ENCODE measurements around the gene CAPN10.
A peak's percentile ranks its signal among the peaks of the same experiment; 100 is the strongest.

Gene CAPN10

GRCh38 chr2:240586919-240587800, 626 bp downstream of the CAPN10 start:
- Histone ChIP-seq H3K27me3 (ENCODE audit: control insufficient read depth, insufficient read depth, low read length) (no peaks in the 10 kb centered on the region), H3K79me2 (peaks cover 53% of the 10 kb centered on the region), H2AFZ (peak overlapping the region; percentile 84), H3K27ac (no peak overlapping the region), H3K9me3 (ENCODE audit: control insufficient read depth, low read length) (no peaks in the 10 kb centered on the region), H3K36me3 (ENCODE audit: control insufficient read depth, insufficient read depth, low read length) (no peaks in the 10 kb centered on the region), H3K4me1 (peaks cover 18% of the 10 kb centered on the region), H3K4me2 (ENCODE audit: low read length) (peak overlapping the region; percentile 75), H3K9ac (peak overlapping the region; percentile 9), H3K4me3 (ENCODE audit: low read depth, low read length) (peak overlapping the region; percentile 83)
- no peak for TF ChIP-seq CTCF (IDR thresholded peaks at IDR 0.05)

- Histone ChIP-seq H3K79me2 (peaks cover 48% of the 10 kb centered on the region), H3K36me3 (ENCODE audit: control insufficient read depth, insufficient read depth, low read length) (no peaks in the 10 kb centered on the region), H3K27me3 (ENCODE audit: control insufficient read depth, insufficient read depth, low read length) (no peaks in the 10 kb centered on the region), H2AFZ (no peak overlapping the region), H3K9me3 (ENCODE audit: control insufficient read depth, low read length) (no peaks in the 10 kb centered on the region), H3K27ac (no peak overlapping the region), H3K4me1 (peaks cover 18% of the 10 kb centered on the region), H3K4me3 (ENCODE audit: low read depth, low read length) (peak overlapping the region; percentile 83), H3K9ac (no peak overlapping the region), H3K4me2 (ENCODE audit: low read length) (peak overlapping the region; percentile 75)
- no peak for TF ChIP-seq CTCF (IDR thresholded peaks at IDR 0.05)
Measured at GRCh38 chr2:240588006-240588655, 1.6 kb downstream of the CAPN10 start.

GRCh38 chr2:240588669-240589068, 2.1 kb downstream of the CAPN10 start:
- no peak overlapping the region for H3K4me3 ChIP-seq (ENCODE audit: low read depth, low read length)
- no peak overlapping the region for H3K27ac ChIP-seq
- no peaks in the 10 kb centered on the region for H3K9me3 ChIP-seq (ENCODE audit: control insufficient read depth, low read length)
- no peaks in the 10 kb centered on the region for H3K27me3 ChIP-seq (ENCODE audit: control insufficient read depth, insufficient read depth, low read length)
- H3K36me3 ChIP-seq (ENCODE audit: control insufficient read depth, insufficient read depth, low read length), result no peaks in the 10 kb centered on the region
- H3K4me2 ChIP-seq (ENCODE audit: low read length), result no peak overlapping the region
- no peak overlapping the region for H3K9ac ChIP-seq
- TF ChIP-seq CTCF (IDR thresholded peaks at IDR 0.05), result no peak
- H2AFZ ChIP-seq, result no peak overlapping the region
- peaks cover 47% of the 10 kb centered on the region for H3K79me2 ChIP-seq
- peaks cover 18% of the 10 kb centered on the region for H3K4me1 ChIP-seq

GRCh38 chr2:240589375-240589774, 2.8 kb downstream of the CAPN10 start:
- no peak overlapping the region for H3K27ac ChIP-seq
- H3K9ac ChIP-seq, result no peak overlapping the region
- no peaks in the 10 kb centered on the region for H3K36me3 ChIP-seq (ENCODE audit: control insufficient read depth, insufficient read depth, low read length)
- H3K4me2 ChIP-seq (ENCODE audit: low read length), result no peak overlapping the region
- peaks cover 40% of the 10 kb centered on the region for H3K79me2 ChIP-seq
- no peaks in the 10 kb centered on the region for H3K9me3 ChIP-seq (ENCODE audit: control insufficient read depth, low read length)
- H3K4me1 ChIP-seq, result peaks cover 18% of the 10 kb centered on the region
- no peak overlapping the region for H3K4me3 ChIP-seq (ENCODE audit: low read depth, low read length)
- H3K27me3 ChIP-seq (ENCODE audit: control insufficient read depth, insufficient read depth, low read length), result no peaks in the 10 kb centered on the region
- no peak overlapping the region for H2AFZ ChIP-seq
- TF ChIP-seq CTCF (IDR thresholded peaks at IDR 0.05), result no peak
